GM12878 (cell line): ENCODE results near the gene NSUN5. TPM values are rescaled to one million over a fixed set of nuclear protein-coding genes. Genes with fewer than 3 reads are reported as not detected.

Source experiments
- ATAC-seq: fragments of 200-7000 bp; cut with Tn5 transposase; 3 replicates; pipeline ENCODE4 v1.9.1; 2020; ENCODE audit warnings: mild to moderate bottlenecking, moderate library complexity
- BruUV-seq: library from RNA; stranded (reverse); fragments of 400-500 nt; replicated peaks from 2 replicates; lab custom pipeline; 2021; lab: Mats Ljungman, UMichigan
- CTCF ChIA-PET: fragments of 300-600 bp; sonication (Branson Sonifier 250); formaldehyde crosslinking; extraction: SDS; loops from one replicate; lab custom pipeline; 2021; ENCODE audit warnings: inconsistent platforms; lab: Yijun Ruan, JAX
- POLR2A ChIA-PET: fragments of 350-600 bp; formaldehyde crosslinking; extraction: SDS; loops from one replicate; lab custom pipeline; 2021; ENCODE audit warnings: inconsistent platforms; lab: Charles Lee
- RAD21 ChIA-PET: fragments of 300-600 bp; sonication (Branson Sonifier 250); formaldehyde crosslinking; loops from one replicate; lab custom pipeline; 2023; ENCODE audit warnings: antibody characterized with exemption; ENCODE audit not compliant: unreplicated experiment; lab: Charles Lee
- SMC1A ChIA-PET: fragments of 300-600 bp; sonication (Branson Sonifier 250); formaldehyde crosslinking; loops from one replicate; lab custom pipeline; 2023; ENCODE audit not compliant: unreplicated experiment, uncharacterized antibody; lab: Charles Lee
- DNase-seq: peaks from one replicate; pipeline ENCODE4 v3.0.0-alpha.2; 2011; ENCODE audit warnings: low read depth, low spot score
- FAIRE-seq: peaks from 3 replicates; lab custom pipeline; 2011; peaks lifted over from hg19 to GRCh38; lab: Jason Lieb, UNC
- H2AFZ ChIP-seq: 2 replicates; pipeline ENCODE4 v1.6.0; 2011; ENCODE audit warnings: low read depth, low read length, control low read depth; ENCODE audit not compliant: control insufficient read depth
- H3K27ac ChIP-seq: 2 replicates; pipeline ENCODE4 v1.5.1; 2011; ENCODE audit warnings: control low read depth; ENCODE audit not compliant: control insufficient read depth, insufficient read depth
- H3K27me3 ChIP-seq, 2 experiments: replicated peaks in 1 of 2; 2 replicates each; pipeline versions ENCODE4 v1.6.0 to v1.6.1; 2011; ENCODE audit warnings: low read length in 1 of 2; ENCODE audit not compliant: control insufficient read depth in 2 of 2, insufficient read depth in 2 of 2
- H3K36me3 ChIP-seq, 2 experiments: 2 replicates each; pipeline ENCODE4 v1.5.1; 2011; ENCODE audit warnings: low read length in 1 of 2; ENCODE audit not compliant: control insufficient read depth in 2 of 2, insufficient read depth in 2 of 2
- H3K4me1 ChIP-seq: 2 replicates; pipeline ENCODE4 v1.6.1; 2011; ENCODE audit warnings: mild to moderate bottlenecking, low read length, moderate library complexity, mixed read lengths; ENCODE audit not compliant: control insufficient read depth, insufficient read depth
- H3K4me2 ChIP-seq: 2 replicates; pipeline ENCODE4 v1.6.0; 2011; ENCODE audit warnings: control low read depth; ENCODE audit not compliant: control insufficient read depth, insufficient read depth
- H3K4me3 ChIP-seq: fragments of 200-600 bp; sonication (generic); 2 replicates; pipeline ENCODE4 v1.5.1; 2016
- H3K79me2 ChIP-seq: 2 replicates; pipeline ENCODE4 v1.6.0; 2011; ENCODE audit warnings: low read length; ENCODE audit not compliant: control insufficient read depth, insufficient read depth
- H3K9ac ChIP-seq: 2 replicates; pipeline ENCODE4 v1.8.0; 2011; ENCODE audit warnings: low read length, control low read depth, mixed read lengths; ENCODE audit not compliant: control insufficient read depth, insufficient read depth
- H3K9me3 ChIP-seq: replicated peaks from 3 replicates; pipeline ENCODE4 v1.5.1; 2011; ENCODE audit warnings: mild to moderate bottlenecking, low read length; ENCODE audit not compliant: control insufficient read depth, insufficient read depth
- H4K20me1 ChIP-seq: 2 replicates; pipeline ENCODE4 v1.6.0; 2011; ENCODE audit not compliant: control insufficient read depth, insufficient read depth
- ATF3 ChIP-seq: IDR thresholded peaks from 2 replicates; pipeline ENCODE4 v1.6.1; 2011; ENCODE audit warnings: low read depth, mild to moderate bottlenecking, low read length, moderate library complexity, borderline replicate concordance; ENCODE audit errors: extremely low read depth
- BCL3 ChIP-seq: IDR thresholded peaks from 2 replicates; pipeline ENCODE4 v1.6.1; 2011; ENCODE audit warnings: borderline replicate concordance, low read depth, mild to moderate bottlenecking, moderate library complexity, low read length; ENCODE audit not compliant: insufficient read depth, poor library complexity, severe bottlenecking
- CBX3 ChIP-seq: fragments of 200-600 bp; sonication (generic); IDR thresholded peaks from 2 replicates; pipeline ENCODE4 v1.6.1; 2016; ENCODE audit warnings: low read depth, borderline replicate concordance
- CHD4 ChIP-seq: fragments of 200-600 bp; sonication (generic); IDR thresholded peaks from 2 replicates; pipeline ENCODE4 v1.6.1; 2016; ENCODE audit warnings: mild to moderate bottlenecking
- E2F4 ChIP-seq: IDR thresholded peaks from 2 replicates; pipeline ENCODE4 v1.6.1; 2012; ENCODE audit warnings: low read depth, low read length, improper control_type of control experiment
- ELK1 ChIP-seq: IDR thresholded peaks from 2 replicates; pipeline ENCODE4 v1.6.1; 2012; ENCODE audit warnings: low read depth, low read length, improper control_type of control experiment
- ESRRA ChIP-seq: IDR thresholded peaks from 2 replicates; pipeline ENCODE4 v1.6.1; 2012; ENCODE audit warnings: mild to moderate bottlenecking, low read length, improper control_type of control experiment
- HDGF ChIP-seq: fragments of 450-650 bp; IDR thresholded peaks from 2 replicates; pipeline ENCODE4 v1.6.1; 2016; ENCODE audit warnings: antibody characterized with exemption
- JUND ChIP-seq: IDR thresholded peaks from 2 replicates; pipeline ENCODE4 v1.6.1; 2012; ENCODE audit warnings: low read depth, mild to moderate bottlenecking, low read length, improper control_type of control experiment, moderate library complexity
- KLF5 ChIP-seq: fragments of 450-650 bp; IDR thresholded peaks from 2 replicates; pipeline ENCODE4 v1.6.1; 2014; ENCODE audit warnings: mild to moderate bottlenecking; ENCODE audit not compliant: partially characterized antibody
- MEF2B ChIP-seq: fragments of 450-650 bp; IDR thresholded peaks from 2 replicates; pipeline ENCODE4 v1.6.1; 2018; ENCODE audit warnings: mild to moderate bottlenecking, moderate library complexity; ENCODE audit not compliant: partially characterized antibody, poor library complexity, severe bottlenecking
- MTA3 ChIP-seq: IDR thresholded peaks from 2 replicates; pipeline ENCODE4 v1.6.1; 2012; ENCODE audit warnings: low read length, inconsistent platforms, borderline replicate concordance
- RUNX3 ChIP-seq: IDR thresholded peaks from 2 replicates; pipeline ENCODE4 v1.6.1; 2012; ENCODE audit warnings: low read length, inconsistent platforms
- SIX5 ChIP-seq: IDR thresholded peaks from 2 replicates; pipeline ENCODE4 v1.6.1; 2011; ENCODE audit warnings: mild to moderate bottlenecking, low read depth, low read length, moderate library complexity; ENCODE audit not compliant: severe bottlenecking
- SPI1 ChIP-seq: IDR thresholded peaks from 2 replicates; pipeline ENCODE4 v1.6.1; 2011; ENCODE audit warnings: low read depth, mild to moderate bottlenecking, low read length, moderate library complexity, borderline replicate concordance; ENCODE audit not compliant: insufficient read depth
- TBL1XR1 ChIP-seq: IDR thresholded peaks from 2 replicates; pipeline ENCODE4 v1.6.1; 2012; ENCODE audit warnings: low read depth, low read length, improper control_type of control experiment
- WGBS: methylation state at CpG from one replicate; pipeline ENCODE4 v1.1.6; 2016; ENCODE audit warnings: low lambda C conversion rate; ENCODE audit not compliant: insufficient replicate concordance, insufficient coverage; ENCODE audit errors: missing lambda C conversion rate; 5-methylcytosine and 5-hydroxymethylcytosine counted together
- in situ Hi-C: fragments of 300-500 bp; cut with MboI; formaldehyde crosslinking; loops from 9 replicates; pipeline ENCODE4 v1.14.3; 2018; ENCODE audit warnings: mixed read lengths
- intact Hi-C: fragments of 100-400 bp; cut with micrococcal nuclease; formaldehyde crosslinking; loops from one replicate; pipeline ENCODE4 v1.14.2; 2022; ENCODE audit not compliant: unreplicated experiment
- polyA plus RNA-seq, 11 experiments: library from polyadenylated mRNA; depleted of rRNA in 4 of 11; unstranded in 6 of 11; stranded (reverse) in 5 of 11; fragments of >200 nt; fragmentation: Nextera tagmentation in 4 of 11; fragmentation: Illumina TruSeq in 1 of 11; extraction: Ambion mirVana in 4 of 11; extraction: Trizol in 1 of 11; gene quantifications; 1 replicate in 1 of 11; 2 replicates in 10 of 11; pipeline versions ENCODE4 v1.2.1 to v1.2.3, GENCODE V29; 2011 to 2016; ENCODE audit warnings: inconsistent platforms in 2 of 11, missing spikeins in 2 of 11, low read depth in 1 of 11
- total RNA-seq, 4 experiments: library from RNA; depleted of rRNA in 3 of 4; stranded (reverse); fragments of >200 nt in 3 of 4; fragmentation: Illumina TruSeq in 1 of 4; extraction: Trizol in 1 of 4; gene quantifications; 2 replicates each; pipeline versions ENCODE4 v1.2.1 to v1.2.3, GENCODE V29; 2013 to 2021

NSUN5 gene
- total and polyA plus RNA-seq, 10 of the 15 experiments (the other 5 are each of a cell fraction or from before 2014, with no cell fraction given), result 2.0 to 63.4 (median 38.2) TPM

GRCh38 chr7:73332447-73332846 is 23.8 kb upstream of the NSUN5 start:
- no peaks in the 10 kb centered on the region for H3K9me3 ChIP-seq
- POLR2A ChIA-PET, result no interaction called here

More at GRCh38 chr7:73332447-73332846, 23.8 kb upstream of the NSUN5 start:
- H3K4me1 ChIP-seq, result no peaks in the 10 kb centered on the region
- ChIA-PET SMC1A (no interaction called here), RAD21 (no interaction called here), CTCF (no interaction called here)
- WGBS, result 24% methylated on average over 6 of the region's 6 CpGs
- ATAC-seq, result no peak
- no peak for FAIRE-seq
- in situ Hi-C loops, result no loop called here
- no peaks in the 10 kb centered on the region for H3K79me2 ChIP-seq
- TF ChIP-seq HDGF, result no peak
- TF ChIP-seq ATF3, result no peak
- no peak for TF ChIP-seq SPI1
- no peak for TF ChIP-seq KLF5
- TF ChIP-seq ESRRA, result no peak
- no peak for TF ChIP-seq CHD4
- TF ChIP-seq JUND, result no peak
- TF ChIP-seq CBX3, result no peak
- TF ChIP-seq TBL1XR1, result no peak
- TF ChIP-seq MTA3, result no peak
- no peak for TF ChIP-seq E2F4
- no peak for TF ChIP-seq ELK1
- no peak for TF ChIP-seq BCL3
- no peak for TF ChIP-seq MEF2B
- TF ChIP-seq RUNX3, result no peak
- no peak for TF ChIP-seq SIX5
- H3K27ac ChIP-seq, result no peak overlapping the region
- no peaks in the 10 kb centered on the region for H3K36me3 ChIP-seq
- H2AFZ ChIP-seq, result no peak overlapping the region
- no peak overlapping the region for H3K4me2 ChIP-seq
- H3K4me3 ChIP-seq, result no peak overlapping the region
- peaks cover 0 to 3% of the 10 kb centered on the region in 2 experiments; a peak in 2 of 4 replicates for H3K27me3 ChIP-seq
- H3K9ac ChIP-seq, result no peak overlapping the region
- BruUV-seq, result no TSS peak
- H4K20me1 ChIP-seq, result no peaks in the 10 kb centered on the region
- no peak for DNase-seq
- intact Hi-C loops, result no loop called here
